Large intestine (tissue), 3 donors: ENCODE results near the gene H2AZ1. TPM values are rescaled to one million over a fixed set of nuclear protein-coding genes. Genes with fewer than 3 reads are reported as not detected.

Experiments used
- DNase-seq, 2 donors: peaks; one replicate each; pipeline versions ENCODE4 v3.0.0 to v3.0.0-alpha.2; 2013
- H3K27ac ChIP-seq: one replicate; pipeline ENCODE4 v1.5.1; 2013; ENCODE audit warnings: low read length
- H3K27me3 ChIP-seq: 2 replicates; pipeline ENCODE4 v1.6.1; 2013; ENCODE audit warnings: low read length; ENCODE audit not compliant: control insufficient read depth, insufficient read depth
- H3K36me3 ChIP-seq: 2 replicates; pipeline ENCODE4 v1.6.1; 2013; ENCODE audit warnings: low read length; ENCODE audit not compliant: control insufficient read depth, insufficient read depth
- H3K4me1 ChIP-seq: one replicate; pipeline ENCODE4 v1.6.1; 2013; ENCODE audit warnings: low read length; ENCODE audit not compliant: control insufficient read depth, insufficient read depth
- H3K4me3 ChIP-seq: one replicate; pipeline ENCODE4 v1.5.1; 2013; ENCODE audit warnings: low read length
- H3K9me3 ChIP-seq: one replicate; pipeline ENCODE4 v1.6.1; 2013; ENCODE audit warnings: mild to moderate bottlenecking, low read depth, low read length, moderate library complexity; ENCODE audit not compliant: control insufficient read depth
- WGBS: methylation state at CpG from one replicate; pipeline ENCODE4 v1.1.5; 2013; ENCODE audit warnings: low lambda C conversion rate; ENCODE audit not compliant: insufficient coverage; 5-methylcytosine and 5-hydroxymethylcytosine counted together
- polyA plus RNA-seq: library from polyadenylated mRNA; unstranded; fragments of 120-200 nt; gene quantifications from one replicate; pipeline ENCODE4 v1.2.1, GENCODE V29; 2013

Gene H2AZ1
- polyA plus RNA-seq, 1 donor: 241 TPM

- peaks cover 7% of the 10 kb centered on the region for H3K9me3 ChIP-seq
- peaks cover 8% of the 10 kb centered on the region for H3K4me1 ChIP-seq
- no peak overlapping the region for H3K27ac ChIP-seq
- H3K27me3 ChIP-seq: no peaks in the 10 kb centered on the region
- no peak for DNase-seq
- no peak overlapping the region for H3K4me3 ChIP-seq
- peaks cover 20% of the 10 kb centered on the region for H3K36me3 ChIP-seq
- no CpG with 5 or more reads among the region's 2 CpGs for WGBS
Measured at GRCh38 chr4:99915449-99915848, 34.6 kb downstream of the H2AZ1 start.

Other genes with a start within 250 kb of the H2AZ1 start
- gene DAPP1, start 133.4 kb downstream of the H2AZ1 start, polyA plus RNA-seq: 2.2 TPM
- gene LAMTOR3, start 55.8 kb downstream of the H2AZ1 start, polyA plus RNA-seq: 83.0 TPM
- 30.8 TPM for gene DNAJB14, start 3.7 kb downstream of the H2AZ1 start, polyA plus RNA-seq
- 1.5 TPM for gene DDIT4L, start 240.2 kb upstream of the H2AZ1 start, polyA plus RNA-seq